Activated CD8-positive, alpha-beta T cell treated with anti-CD3 and anti-CD28 coated beads for 36 hours (primary cell): ENCODE data around the gene ANKRD63. TPM values are rescaled to one million over a fixed set of nuclear protein-coding genes. Genes with fewer than 3 reads are reported as not detected.

Experiments used
- ATAC-seq: fragments of 200-7000 bp; cut with Tn5 transposase; one replicate; pipeline ENCODE4 v1.10.0; 2021; ENCODE audit warnings: mild to moderate bottlenecking, moderate library complexity
- CTCF ChIA-PET: fragments of 350-600 bp; sonication (Branson Sonifier 250); formaldehyde crosslinking; loops from one replicate; lab custom pipeline; 2021; ENCODE audit warnings: antibody characterized with exemption; lab: Charles Lee
- POLR2A ChIA-PET: fragments of 350-600 bp; sonication (Branson Sonifier 250); formaldehyde crosslinking; loops from one replicate; lab custom pipeline; 2021; ENCODE audit warnings: antibody characterized with exemption; lab: Charles Lee
- DNase-seq: peaks from one replicate; pipeline ENCODE4 v3.0.0-alpha.2; 2020
- H3K27ac Mint-ChIP-seq: one replicate; pipeline ENCODE4 v1.8.0; 2021; ENCODE audit warnings: mild to moderate bottlenecking, mixed read lengths
- H3K27me3 Mint-ChIP-seq: one replicate; pipeline ENCODE4 v1.8.0; 2021; ENCODE audit warnings: mixed read lengths
- H3K36me3 Mint-ChIP-seq: one replicate; pipeline ENCODE4 v1.8.0; 2021; ENCODE audit warnings: low read depth, mixed read lengths
- H3K4me1 Mint-ChIP-seq: one replicate; pipeline ENCODE4 v1.8.0; 2021; ENCODE audit warnings: low read depth, mixed read lengths
- H3K4me3 Mint-ChIP-seq: one replicate; pipeline ENCODE4 v1.8.0; 2021; ENCODE audit warnings: mild to moderate bottlenecking, moderate library complexity, mixed read lengths
- H3K9me3 Mint-ChIP-seq: one replicate; pipeline ENCODE4 v1.8.0; 2021; ENCODE audit warnings: mixed read lengths
- intact Hi-C: fragments of 100-400 bp; cut with micrococcal nuclease; formaldehyde crosslinking; loops from one replicate; pipeline ENCODE4 v1.10.0; 2022
- total RNA-seq, 2 experiments: library from RNA; stranded (reverse); gene quantifications; one replicate each; pipeline ENCODE4 v1.2.3, GENCODE V29; 2021
- TF ChIP-seq, protein P1 (sequence below): fragments of 200-600 bp; IDR thresholded peaks from one replicate; pipeline ENCODE4 v1.8.0; 2022; ENCODE audit warnings: antibody characterized with exemption, mild to moderate bottlenecking

Gene ANKRD63
- total RNA-seq, 2 experiments from 2014 or later, result not detected

DNA sequence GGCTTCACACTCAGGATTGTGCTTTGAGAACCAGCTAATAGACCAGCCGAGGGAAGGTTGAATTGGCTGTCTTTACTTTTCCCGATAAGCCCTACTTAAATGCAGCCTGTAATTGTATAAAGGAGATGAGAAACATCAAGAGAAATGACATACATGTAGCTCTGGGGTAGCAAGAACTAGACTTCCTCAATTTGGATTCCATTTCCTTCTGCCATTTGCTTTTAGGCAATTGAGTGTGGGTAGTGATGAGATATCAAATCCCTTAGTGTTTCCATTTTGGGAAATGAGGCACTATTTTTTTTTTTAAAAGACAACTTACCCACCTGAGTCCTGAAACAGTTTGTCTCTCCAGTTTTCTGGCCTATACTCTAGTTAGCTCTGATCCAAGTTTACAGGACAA, 42.8 kb upstream of the ANKRD63 start:
- no peak for ATAC-seq
- H3K36me3 Mint-ChIP-seq, result peaks cover 6% of the 10 kb centered on the region
- H3K4me1 Mint-ChIP-seq, result peaks cover 31% of the 10 kb centered on the region
- CTCF ChIA-PET, result interaction anchor here (0.7 to 9.1 kb wide), 13 partner anchors 11 to 282 kb away, joined by 3 to 201 read pairs (median 5); partner anchors contain the start of genes CCDC9B and PLCB2
- DNase-seq, result no peak
- intact Hi-C loops, result no loop called here
- H3K27me3 Mint-ChIP-seq, result no peaks in the 10 kb centered on the region
- TF ChIP-seq, protein P1, sequence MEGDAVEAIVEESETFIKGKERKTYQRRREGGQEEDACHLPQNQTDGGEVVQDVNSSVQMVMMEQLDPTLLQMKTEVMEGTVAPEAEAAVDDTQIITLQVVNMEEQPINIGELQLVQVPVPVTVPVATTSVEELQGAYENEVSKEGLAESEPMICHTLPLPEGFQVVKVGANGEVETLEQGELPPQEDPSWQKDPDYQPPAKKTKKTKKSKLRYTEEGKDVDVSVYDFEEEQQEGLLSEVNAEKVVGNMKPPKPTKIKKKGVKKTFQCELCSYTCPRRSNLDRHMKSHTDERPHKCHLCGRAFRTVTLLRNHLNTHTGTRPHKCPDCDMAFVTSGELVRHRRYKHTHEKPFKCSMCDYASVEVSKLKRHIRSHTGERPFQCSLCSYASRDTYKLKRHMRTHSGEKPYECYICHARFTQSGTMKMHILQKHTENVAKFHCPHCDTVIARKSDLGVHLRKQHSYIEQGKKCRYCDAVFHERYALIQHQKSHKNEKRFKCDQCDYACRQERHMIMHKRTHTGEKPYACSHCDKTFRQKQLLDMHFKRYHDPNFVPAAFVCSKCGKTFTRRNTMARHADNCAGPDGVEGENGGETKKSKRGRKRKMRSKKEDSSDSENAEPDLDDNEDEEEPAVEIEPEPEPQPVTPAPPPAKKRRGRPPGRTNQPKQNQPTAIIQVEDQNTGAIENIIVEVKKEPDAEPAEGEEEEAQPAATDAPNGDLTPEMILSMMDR, result no peak
- no peak overlapping the region for H3K4me3 Mint-ChIP-seq
- no peak overlapping the region for H3K27ac Mint-ChIP-seq
- POLR2A ChIA-PET, result interaction anchor here (1.8 to 5.5 kb wide), 4 partner anchors 9 to 19 kb away, joined by 4 to 37 read pairs (median 6); partner anchors contain the start of gene PLCB2
- H3K9me3 Mint-ChIP-seq, result no peaks in the 10 kb centered on the region

DNA sequence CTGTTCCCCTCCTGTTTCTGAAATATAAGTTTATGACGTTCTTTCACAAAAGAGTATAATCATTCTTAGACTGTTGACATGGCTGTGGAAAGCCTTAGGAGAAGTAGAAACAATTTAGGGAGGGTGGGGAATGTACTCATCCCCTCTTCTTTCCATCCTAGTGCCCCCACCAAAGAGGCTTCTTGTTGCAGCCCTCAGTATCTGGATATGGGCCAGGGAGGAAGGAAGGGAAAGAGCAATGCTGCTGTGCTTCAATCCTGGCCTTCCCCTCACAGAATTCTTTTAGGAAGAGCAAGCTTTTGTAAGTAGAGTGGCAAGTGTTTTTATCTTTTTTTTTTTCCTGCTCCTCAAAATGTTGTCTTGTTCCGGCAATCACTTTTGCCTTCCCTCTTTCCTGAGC, 42.3 kb upstream of the ANKRD63 start:
- CTCF ChIA-PET, result interaction anchor here (0.7 to 9.1 kb wide), 12 partner anchors 15 to 281 kb away, joined by 3 to 201 read pairs (median 5); partner anchors contain the start of genes BAHD1, CCDC9B and PLCB2
- no peak for DNase-seq
- Mint-ChIP-seq H3K27ac (no peak overlapping the region), H3K36me3 (peaks cover 6% of the 10 kb centered on the region), H3K27me3 (no peaks in the 10 kb centered on the region), H3K4me1 (peaks cover 31% of the 10 kb centered on the region), H3K4me3 (peak overlapping the region; percentile 71), H3K9me3 (no peaks in the 10 kb centered on the region)
- POLR2A ChIA-PET, result interaction anchor here (1.8 to 5.5 kb wide), 3 partner anchors 9 to 17 kb away, joined by 5 to 37 read pairs (median 6); partner anchors contain the start of gene PLCB2
- ATAC-seq, result no peak
- TF ChIP-seq, protein P1, result no peak
- intact Hi-C loops, result no loop called here

DNA sequence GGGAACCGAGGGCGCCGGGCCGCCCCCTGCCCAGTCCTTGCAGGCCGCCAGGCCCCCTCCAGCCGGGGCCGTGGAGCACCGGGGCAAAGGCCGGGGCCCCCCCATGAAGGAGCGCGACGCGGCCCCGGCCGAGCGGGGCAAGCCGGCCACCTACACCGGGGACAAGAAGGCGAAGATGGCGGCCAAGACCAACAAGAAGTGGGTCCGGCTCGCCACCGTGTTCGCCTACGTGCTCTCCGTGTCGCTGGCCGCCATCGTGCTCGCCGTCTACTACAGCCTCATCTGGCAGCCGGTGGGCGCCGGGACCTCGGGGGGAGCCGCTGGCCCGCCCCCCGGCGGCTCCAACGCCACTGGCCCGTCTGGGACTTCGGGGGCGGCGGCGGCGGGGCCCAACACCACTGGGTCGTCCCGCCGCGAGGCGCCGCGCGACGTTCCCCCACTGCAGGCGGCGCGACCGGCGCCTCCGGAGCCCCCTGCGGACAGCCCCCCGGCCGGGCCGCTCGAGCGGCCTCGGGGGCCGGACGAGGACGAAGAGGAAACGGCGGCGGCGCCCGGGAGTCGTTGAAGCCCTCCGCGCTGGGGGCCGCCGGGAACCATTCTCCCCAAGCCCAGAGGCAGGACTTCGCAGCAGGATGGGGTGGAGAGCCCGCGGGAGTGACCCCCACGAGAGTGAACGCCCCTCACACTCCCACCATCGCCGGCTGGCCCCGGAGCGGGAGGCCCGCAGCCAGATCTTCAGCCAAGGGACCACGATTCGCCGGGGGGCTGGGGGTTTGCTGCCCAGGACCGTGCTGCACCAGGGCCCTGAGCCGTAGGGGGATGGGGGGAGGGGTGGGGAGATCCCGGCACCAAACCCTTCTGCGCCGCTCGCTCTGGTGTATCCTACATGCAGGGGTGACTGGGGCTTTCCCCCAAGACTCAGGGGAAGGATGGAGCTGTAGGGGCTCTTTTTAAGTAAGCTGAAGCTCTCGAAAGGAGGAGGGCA, 41.4 kb upstream of the ANKRD63 start:
- ChIA-PET CTCF (interaction anchor here (0.8 to 23.8 kb wide), 16 partner anchors 13 to 220 kb away, joined by 3 to 595 read pairs (median 6); partner anchors contain the start of genes BAHD1, CCDC9B and PLCB2), POLR2A (interaction anchor here (0.6 to 5.5 kb wide), 5 partner anchors 10 to 1794 kb away, joined by 3 to 37 read pairs (median 5); partner anchors contain the start of gene PLCB2)
- peak; percentile 64 for DNase-seq
- no peaks in the 10 kb centered on the region for H3K9me3 Mint-ChIP-seq
- H3K4me1 Mint-ChIP-seq, result peaks cover 31% of the 10 kb centered on the region
- H3K27ac Mint-ChIP-seq, result no peak overlapping the region
- no peaks in the 10 kb centered on the region for H3K27me3 Mint-ChIP-seq
- intact Hi-C loops, result no loop called here
- ATAC-seq, result peak; percentile 8
- H3K36me3 Mint-ChIP-seq, result peaks cover 6% of the 10 kb centered on the region
- TF ChIP-seq, protein P1, result no peak
- H3K4me3 Mint-ChIP-seq, result peak overlapping the region; percentile 71

DNA sequence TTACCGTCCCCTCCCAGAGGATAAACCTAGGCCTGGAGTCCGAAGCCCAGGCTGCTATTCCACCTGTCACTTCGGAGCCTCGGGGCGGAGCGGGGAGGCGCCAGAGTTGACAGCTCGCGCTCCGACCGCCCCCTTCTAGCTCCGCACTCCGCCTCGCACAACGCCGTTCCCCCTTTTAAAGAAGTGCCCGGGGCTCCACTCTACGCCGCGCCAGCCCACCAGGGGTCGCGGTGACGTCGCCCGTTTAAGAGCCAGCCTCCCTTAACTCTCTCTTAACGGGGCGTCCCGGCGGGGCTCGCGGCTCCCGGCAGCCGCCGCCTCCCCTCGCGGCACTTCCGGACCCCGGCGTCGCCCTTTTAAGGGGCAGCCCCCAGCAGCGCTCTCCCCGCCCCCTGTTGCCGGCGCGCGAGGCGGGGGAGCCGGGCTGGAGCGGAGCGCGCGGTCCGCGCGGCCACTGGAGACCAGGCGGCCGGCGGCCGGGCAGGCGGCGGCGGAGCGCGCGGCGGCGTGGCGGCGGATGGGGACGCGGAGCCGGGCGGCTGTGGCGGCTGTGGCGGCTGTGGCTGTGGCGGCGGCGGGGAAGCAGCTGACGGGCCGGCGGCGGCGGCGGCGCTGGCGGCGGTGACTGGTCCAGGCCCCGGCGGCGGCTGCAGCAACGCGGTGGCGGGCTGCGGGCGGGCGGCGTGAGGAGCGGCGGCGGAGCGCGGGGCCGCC, 40.5 kb upstream of the ANKRD63 start, which contains the start of gene INAFM2:
Gene INAFM2 (plus strand): TSS at position 454 of the 714 bp plus-strand sequence. CDS start 364 bp downstream, outside the sequence.
- TF ChIP-seq, protein P1, result peak; percentile 64
- CTCF ChIA-PET, result interaction anchor here (0.6 to 23.8 kb wide), 18 partner anchors 9 to 219 kb away, joined by 3 to 595 read pairs (median 4); partner anchors contain the start of genes CCDC9B, IVD and PLCB2
- H3K4me1 Mint-ChIP-seq, result peaks cover 31% of the 10 kb centered on the region
- H3K27me3 Mint-ChIP-seq, result no peaks in the 10 kb centered on the region
- H3K27ac Mint-ChIP-seq, result no peak within 1 kb of the TSS
- intact Hi-C loops, result no loop called here
- no peaks in the 10 kb centered on the region for H3K9me3 Mint-ChIP-seq
- H3K4me3 Mint-ChIP-seq, result peak within 1 kb of the TSS; percentile 71
- POLR2A ChIA-PET, result interaction anchor here (0.6 to 5.5 kb wide), 10 partner anchors 9 to 1793 kb away, joined by 3 to 37 read pairs (median 3); partner anchors contain the start of gene PLCB2
- peaks cover 6% of the 10 kb centered on the region for H3K36me3 Mint-ChIP-seq
- DNase-seq (peak; percentile 95), ATAC-seq (peak; percentile 94)
